Gastrocnemius medialis (tissue), 4 donors: Measurements from ENCODE around the gene IRF6.

Experiments used
- POLR2A ChIP-seq, 2 donors: fragments of 450-650 bp; IDR thresholded peaks; one replicate each; pipeline ENCODE4 v1.6.1; 2017; ENCODE audit warnings: antibody characterized with exemption in 2 of 2, mild to moderate bottlenecking in 2 of 2, moderate library complexity in 2 of 2
- TF ChIP-seq, protein P1 (sequence below), 5 experiments: fragments of 450-650 bp in 3 of 5; fragments of 200-600 bp in 2 of 5; sonication (generic) in 2 of 5; IDR thresholded peaks in 4 of 5; conservative IDR thresholded peaks in 1 of 5; 1 replicate in 4 of 5; 2 replicates in 1 of 5; pipeline ENCODE4 v1.5.1; 2016 to 2019; ENCODE audit warnings: antibody characterized with exemption in 5 of 5, mild to moderate bottlenecking in 3 of 5, moderate library complexity in 3 of 5

DNA sequence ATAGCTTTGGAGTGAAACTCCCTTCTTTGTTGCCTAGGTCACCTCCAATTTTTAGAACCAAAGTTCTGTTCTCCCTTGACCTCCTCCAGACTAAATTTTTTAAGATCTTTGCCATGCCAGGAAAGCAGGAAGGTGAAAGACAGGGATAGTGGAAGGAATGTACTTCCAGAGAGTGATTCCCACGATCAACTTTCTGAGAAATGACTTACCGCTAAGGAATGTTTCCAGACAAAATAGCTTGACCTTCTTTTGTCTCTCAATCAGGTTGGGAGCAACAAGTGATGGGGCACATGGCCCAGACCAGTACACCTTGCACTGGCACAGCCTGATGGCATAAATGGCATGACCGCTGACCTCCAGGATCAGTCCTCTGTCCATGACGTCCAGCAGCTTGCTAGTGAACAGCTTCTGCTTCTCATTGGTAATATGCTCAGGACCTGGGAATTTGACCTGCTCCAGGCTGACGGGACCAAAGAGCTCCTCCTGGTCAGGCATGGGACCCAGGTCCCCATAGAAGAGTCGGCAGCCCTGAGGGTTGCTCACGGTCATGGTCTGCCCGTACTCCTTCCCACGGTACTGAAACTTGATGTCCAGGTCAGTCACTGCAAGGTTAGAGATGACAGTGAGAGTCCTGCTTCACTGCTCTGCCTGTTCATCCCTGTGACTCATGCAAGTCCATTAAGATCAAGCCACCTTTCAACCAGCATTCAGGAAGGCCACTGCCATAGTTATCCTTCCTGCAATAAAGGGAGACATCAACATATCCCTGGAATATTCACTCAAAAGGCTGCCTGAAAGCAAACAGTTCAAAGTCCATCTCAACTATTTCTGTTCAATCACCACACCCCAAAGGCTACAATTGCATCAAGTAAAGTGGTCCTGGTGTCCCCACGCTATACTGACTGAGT lies 15.4 kb downstream of the IRF6 start:
- TF ChIP-seq, protein P1, sequence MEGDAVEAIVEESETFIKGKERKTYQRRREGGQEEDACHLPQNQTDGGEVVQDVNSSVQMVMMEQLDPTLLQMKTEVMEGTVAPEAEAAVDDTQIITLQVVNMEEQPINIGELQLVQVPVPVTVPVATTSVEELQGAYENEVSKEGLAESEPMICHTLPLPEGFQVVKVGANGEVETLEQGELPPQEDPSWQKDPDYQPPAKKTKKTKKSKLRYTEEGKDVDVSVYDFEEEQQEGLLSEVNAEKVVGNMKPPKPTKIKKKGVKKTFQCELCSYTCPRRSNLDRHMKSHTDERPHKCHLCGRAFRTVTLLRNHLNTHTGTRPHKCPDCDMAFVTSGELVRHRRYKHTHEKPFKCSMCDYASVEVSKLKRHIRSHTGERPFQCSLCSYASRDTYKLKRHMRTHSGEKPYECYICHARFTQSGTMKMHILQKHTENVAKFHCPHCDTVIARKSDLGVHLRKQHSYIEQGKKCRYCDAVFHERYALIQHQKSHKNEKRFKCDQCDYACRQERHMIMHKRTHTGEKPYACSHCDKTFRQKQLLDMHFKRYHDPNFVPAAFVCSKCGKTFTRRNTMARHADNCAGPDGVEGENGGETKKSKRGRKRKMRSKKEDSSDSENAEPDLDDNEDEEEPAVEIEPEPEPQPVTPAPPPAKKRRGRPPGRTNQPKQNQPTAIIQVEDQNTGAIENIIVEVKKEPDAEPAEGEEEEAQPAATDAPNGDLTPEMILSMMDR (IDR thresholded peaks at IDR 0.05 in 4 of 5, conservative IDR thresholded peaks at IDR 0.05 in 1 of 5), result no peak
- no peak for TF ChIP-seq POLR2A (IDR thresholded peaks at IDR 0.05)
